Stomach smooth muscle (tissue), 2 donors: ENCODE measurements around the gene CBFA2T3.

Experiments used
- H3K27ac ChIP-seq: one replicate; pipeline ENCODE4 v1.7.0; 2013; ENCODE audit warnings: mild to moderate bottlenecking, low read length, inconsistent platforms
- H3K27me3 ChIP-seq, 2 donors: one replicate each; pipeline ENCODE4 v1.7.0; 2013; ENCODE audit warnings: low read length in 2 of 2; ENCODE audit not compliant: insufficient read depth in 2 of 2, control insufficient read depth in 1 of 2
- H3K36me3 ChIP-seq, 2 donors: one replicate each; pipeline ENCODE4 v1.7.0; 2013; ENCODE audit warnings: low read length in 2 of 2; ENCODE audit not compliant: control insufficient read depth in 2 of 2, insufficient read depth in 2 of 2
- H3K4me1 ChIP-seq: one replicate; pipeline ENCODE4 v1.7.0; 2013; ENCODE audit warnings: low read length; ENCODE audit not compliant: control insufficient read depth, insufficient read depth
- H3K4me3 ChIP-seq, 2 donors: one replicate each; pipeline ENCODE4 v1.7.0; 2013; ENCODE audit warnings: low read length in 2 of 2
- H3K9ac ChIP-seq, 2 donors: one replicate each; pipeline ENCODE4 v1.7.0; 2013; ENCODE audit warnings: low read length in 2 of 2, mild to moderate bottlenecking in 1 of 2
- H3K9me3 ChIP-seq, 2 donors: one replicate each; pipeline ENCODE4 v1.7.0; 2013; ENCODE audit warnings: low read length in 2 of 2; ENCODE audit not compliant: control insufficient read depth in 2 of 2
- donor health status: healthy.
- donor health status: Pancreatic carcinoma.

The CBFA2T3 gene

DNA sequence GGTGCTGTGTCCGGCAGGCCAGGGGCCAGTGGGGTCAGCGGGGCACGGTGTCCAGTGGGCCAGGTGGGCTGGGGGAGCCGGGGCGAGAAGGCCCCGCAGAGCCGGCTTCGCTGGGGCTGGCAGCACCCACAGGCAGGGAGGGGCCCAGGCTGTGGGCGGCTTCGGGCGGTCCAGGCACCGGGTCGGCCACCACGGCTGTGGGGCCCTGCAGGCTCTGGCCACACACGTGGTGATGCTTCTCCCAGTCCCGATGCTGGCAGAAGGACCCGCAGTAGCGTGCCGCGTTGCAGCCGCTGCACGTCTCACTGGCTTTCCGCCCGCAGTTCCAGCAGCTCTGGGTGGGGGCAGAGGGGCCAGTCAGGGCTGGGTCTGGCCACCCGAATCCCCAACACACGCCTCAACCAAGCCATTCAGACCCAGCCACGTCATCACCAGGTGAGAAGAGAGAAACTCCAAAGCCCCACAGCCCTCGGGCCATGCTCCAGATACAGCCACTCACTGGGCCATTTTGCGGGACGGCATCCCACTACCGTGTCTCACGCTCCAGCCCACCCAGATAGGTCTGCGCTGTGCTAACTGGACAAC is 100.0 kb downstream of the CBFA2T3 start:
- H3K27me3 ChIP-seq = peaks cover 3 to 11% of the 10 kb centered on the region in 2 donors

GRCh38 chr16:88875703-88876234 is 101.2 kb downstream of the CBFA2T3 start:
- H3K9ac ChIP-seq = no peak overlapping the region
- no peak overlapping the region for H3K4me3 ChIP-seq
- peaks cover 2% of the 10 kb centered on the region for H3K4me1 ChIP-seq
- H3K27ac ChIP-seq = no peak overlapping the region
- H3K36me3 ChIP-seq = no peaks in the 10 kb centered on the region
- peaks cover 10 to 11% of the 10 kb centered on the region in 2 donors for H3K27me3 ChIP-seq
- no peaks in the 10 kb centered on the region for H3K9me3 ChIP-seq

More for the DNA sequence above, 100.0 kb downstream of the CBFA2T3 start:
- Histone ChIP-seq H3K36me3 (no peaks in the 10 kb centered on the region), H3K4me3 (no peak overlapping the region), H3K9ac (no peak overlapping the region), H3K9me3 (no peaks in the 10 kb centered on the region), H3K27ac (no peak overlapping the region), H3K4me1 (no peaks in the 10 kb centered on the region)

DNA sequence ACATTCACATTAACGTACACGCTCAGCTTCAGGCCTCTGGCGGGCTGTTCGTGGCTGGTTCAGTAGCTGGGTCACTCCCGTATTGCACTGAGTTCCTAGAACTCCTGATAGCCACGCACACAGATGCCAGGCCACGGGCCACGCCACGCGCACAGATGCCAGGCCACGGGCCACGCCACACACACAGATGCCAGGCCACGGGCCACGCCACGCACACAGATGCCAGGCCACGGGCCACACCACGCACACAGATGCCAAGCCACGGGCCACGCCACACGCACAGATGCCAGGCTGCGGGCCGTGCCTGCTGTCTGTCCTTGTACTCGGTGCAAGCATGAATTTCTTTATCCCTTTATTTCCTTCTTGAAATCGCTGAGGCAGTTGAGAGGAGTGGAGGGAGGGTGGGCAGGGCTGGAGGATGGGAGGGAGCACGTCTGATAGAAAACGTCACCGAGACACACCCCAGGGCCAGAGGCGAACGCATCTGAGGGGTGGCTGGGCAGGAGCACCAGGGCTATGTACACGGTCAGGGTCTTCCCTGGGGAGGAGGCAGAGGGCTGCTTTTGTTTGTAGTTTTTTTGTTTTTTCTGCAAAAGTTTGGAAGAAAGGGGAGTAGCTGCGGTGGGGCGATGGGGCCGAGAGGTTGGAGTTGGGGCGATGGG is 101.9 kb downstream of the CBFA2T3 start:
- no peak overlapping the region for H3K4me3 ChIP-seq
- H3K36me3 ChIP-seq = no peaks in the 10 kb centered on the region
- H3K9ac ChIP-seq = no peak overlapping the region
- H3K9me3 ChIP-seq = no peaks in the 10 kb centered on the region
- no peak overlapping the region for H3K27ac ChIP-seq
- H3K27me3 ChIP-seq = peaks cover 6 to 11% of the 10 kb centered on the region in 2 donors
- H3K4me1 ChIP-seq = peaks cover 2% of the 10 kb centered on the region

GRCh38 chr16:88872650-88873331 is 104.2 kb downstream of the CBFA2T3 start:
- Histone ChIP-seq H3K9ac (no peak overlapping the region), H3K9me3 (no peaks in the 10 kb centered on the region), H3K36me3 (no peaks in the 10 kb centered on the region), H3K27me3 (peaks cover 3 to 11% of the 10 kb centered on the region in 2 donors), H3K27ac (no peak overlapping the region), H3K4me3 (no peak overlapping the region), H3K4me1 (peaks cover 2% of the 10 kb centered on the region)

- no peaks in the 10 kb centered on the region for H3K36me3 ChIP-seq
- no peak overlapping the region for H3K27ac ChIP-seq
- H3K27me3 ChIP-seq = peaks cover 3 to 11% of the 10 kb centered on the region in 2 donors
Observed at GRCh38 chr16:88871730-88872416, 105.1 kb downstream of the CBFA2T3 start.

GRCh38 chr16:88871349-88871702 is 105.7 kb downstream of the CBFA2T3 start:
- H3K9ac ChIP-seq = no peak overlapping the region
- peaks cover 3 to 11% of the 10 kb centered on the region in 2 donors for H3K27me3 ChIP-seq
- no peak overlapping the region for H3K27ac ChIP-seq
- H3K4me3 ChIP-seq = peak overlapping the region in 1 of 2 donors; percentile 49
- H3K9me3 ChIP-seq = no peaks in the 10 kb centered on the region
- H3K4me1 ChIP-seq = peaks cover 2% of the 10 kb centered on the region
- H3K36me3 ChIP-seq = no peaks in the 10 kb centered on the region

More at GRCh38 chr16:88871730-88872416, 105.1 kb downstream of the CBFA2T3 start:
- Histone ChIP-seq H3K4me1 (peaks cover 2% of the 10 kb centered on the region), H3K4me3 (no peak overlapping the region), H3K9ac (no peak overlapping the region), H3K9me3 (no peaks in the 10 kb centered on the region)

DNA sequence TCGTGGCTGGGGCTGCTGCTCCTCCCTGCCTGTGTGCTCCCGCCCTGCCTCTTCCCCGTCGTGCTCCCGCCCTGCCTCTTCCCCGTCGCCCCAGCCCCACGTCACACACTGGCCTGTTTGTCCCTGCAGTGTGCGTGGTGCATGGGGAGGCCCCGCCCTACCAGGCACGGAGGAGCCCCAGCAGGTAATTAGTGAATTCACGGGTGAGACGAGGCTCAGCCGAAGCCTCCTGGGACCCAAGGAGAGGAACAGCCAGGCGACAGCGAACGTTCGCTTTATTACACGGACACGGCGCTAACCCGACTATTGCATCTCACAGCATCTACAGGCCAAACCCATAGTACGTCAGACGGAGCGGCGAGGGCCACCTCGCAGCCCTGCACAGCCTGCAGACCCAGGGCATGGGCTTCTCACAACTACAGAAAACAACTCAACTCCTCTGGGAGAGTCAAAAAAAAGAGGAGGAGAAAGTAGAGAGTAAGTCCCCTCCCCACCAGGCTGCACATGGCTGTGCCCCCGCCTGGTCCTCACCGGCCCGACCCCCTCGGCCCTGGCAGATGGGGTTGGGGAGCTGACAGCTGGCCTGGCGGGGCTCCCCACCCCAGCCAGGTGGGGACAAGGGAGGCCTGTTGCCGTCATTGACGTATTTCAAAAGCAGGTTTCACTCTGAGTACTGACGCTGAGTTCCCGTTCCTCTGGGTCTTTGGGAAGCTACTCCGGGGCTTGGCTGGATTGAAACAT is 106.2 kb downstream of the CBFA2T3 start:
- Histone ChIP-seq H3K4me1 (peaks cover 2% of the 10 kb centered on the region), H3K9ac (no peak overlapping the region)

DNA sequence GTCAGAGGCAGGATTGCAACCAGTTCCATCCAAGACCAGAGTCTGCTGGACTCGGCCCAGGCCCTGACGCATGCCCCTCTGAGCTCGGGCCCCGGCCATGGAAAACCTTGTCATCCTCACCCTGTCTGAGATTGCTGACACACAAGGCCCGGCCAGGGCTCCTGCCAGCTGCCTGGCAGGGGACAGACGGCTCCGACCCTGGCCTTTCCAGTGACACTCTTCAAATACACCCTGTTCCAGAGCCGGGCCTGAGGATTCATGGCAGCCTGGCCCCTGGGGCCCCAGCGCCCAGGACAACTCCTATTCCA is 107.4 kb downstream of the CBFA2T3 start:
- H3K9me3 ChIP-seq = no peaks in the 10 kb centered on the region
- H3K9ac ChIP-seq = no peak overlapping the region
- peaks cover 2% of the 10 kb centered on the region for H3K4me1 ChIP-seq
- no peaks in the 10 kb centered on the region for H3K36me3 ChIP-seq
- H3K27me3 ChIP-seq = peaks cover 3 to 14% of the 10 kb centered on the region in 2 donors
- no peak overlapping the region for H3K4me3 ChIP-seq
- no peak overlapping the region for H3K27ac ChIP-seq

More for the DNA sequence above, 106.2 kb downstream of the CBFA2T3 start:
- Histone ChIP-seq H3K27me3 (peaks cover 3 to 14% of the 10 kb centered on the region in 2 donors), H3K27ac (no peak overlapping the region), H3K9me3 (no peaks in the 10 kb centered on the region), H3K36me3 (no peaks in the 10 kb centered on the region), H3K4me3 (peak overlapping the region in 1 of 2 donors; percentile 49)

GRCh38 chr16:88868974-88869672 is 107.9 kb downstream of the CBFA2T3 start:
- H3K4me3 ChIP-seq = no peak overlapping the region
- peaks cover 2% of the 10 kb centered on the region for H3K4me1 ChIP-seq
- H3K27me3 ChIP-seq = peaks cover 3 to 14% of the 10 kb centered on the region in 2 donors
- no peaks in the 10 kb centered on the region for H3K9me3 ChIP-seq
- no peak overlapping the region for H3K9ac ChIP-seq
- no peaks in the 10 kb centered on the region for H3K36me3 ChIP-seq
- no peak overlapping the region for H3K27ac ChIP-seq
